Kidney (tissue), 14 donors: ENCODE data around the gene GREM2. TPM values are rescaled to one million over a fixed set of nuclear protein-coding genes. Genes with fewer than 3 reads are reported as not detected.

Source experiments
- DNase-seq, 5 donors: peaks; one replicate each; pipeline ENCODE4 v3.0.0-alpha.2; 2013 to 2020
- FAIRE-seq: peaks from 2 replicates; lab custom pipeline; 2012; peaks lifted over from hg19 to GRCh38; lab: Jason Lieb, UNC
- H3K27ac ChIP-seq, 2 donors: one replicate each; pipeline ENCODE4 v1.7.0; 2013; ENCODE audit warnings: low read depth in 2 of 2, low read length in 2 of 2, inconsistent platforms in 1 of 2
- H3K27me3 ChIP-seq: one replicate; pipeline ENCODE4 v1.7.1; 2013; ENCODE audit warnings: low read length, inconsistent platforms; ENCODE audit not compliant: control insufficient read depth, insufficient read depth
- H3K36me3 ChIP-seq, 3 donors: one replicate each; pipeline versions ENCODE4 v1.7.0 to v1.7.1; 2013; ENCODE audit warnings: low read length in 3 of 3, control low read depth in 1 of 3, inconsistent platforms in 1 of 3; ENCODE audit not compliant: insufficient read depth in 3 of 3, control insufficient read depth in 2 of 3
- H3K4me1 ChIP-seq, 3 donors: one replicate each; pipeline versions ENCODE4 v1.7.0 to v1.7.1; 2013; ENCODE audit warnings: low read length in 3 of 3, inconsistent platforms in 1 of 3, low read depth in 1 of 3; ENCODE audit not compliant: control insufficient read depth in 2 of 3, insufficient read depth in 2 of 3
- H3K4me3 ChIP-seq, 3 donors: one replicate each; pipeline versions ENCODE4 v1.7.0 to v1.8.1; 2013; ENCODE audit warnings: low read length in 3 of 3, control low read depth in 1 of 3, inconsistent platforms in 1 of 3
- H3K9ac ChIP-seq, 3 donors: one replicate each; pipeline versions ENCODE4 v1.7.0 to v1.7.1; 2013; ENCODE audit warnings: low read length in 3 of 3, control low read depth in 1 of 3, inconsistent platforms in 1 of 3
- H3K9me3 ChIP-seq, 3 donors: one replicate each; pipeline versions ENCODE4 v1.7.0 to v1.7.1; 2013; ENCODE audit warnings: low read length in 3 of 3, control low read depth in 1 of 3, inconsistent platforms in 1 of 3; ENCODE audit not compliant: control insufficient read depth in 2 of 3, insufficient read depth in 1 of 3
- intact Hi-C: fragments of 100-400 bp; cut with DNase I; formaldehyde crosslinking; loops from one replicate; pipeline ENCODE4 v1.11.1; 2022
- polyA plus RNA-seq: library from polyadenylated mRNA; stranded (reverse); fragments of 350-450 nt; fragmentation: Illumina TruSeq; extraction: RNeasy Lipid Tissue Mini Kit (QIAGEN cat#74804); gene quantifications from one replicate; pipeline ENCODE4 v1.2.3, GENCODE V29; 2014; ENCODE audit warnings: low read depth, low replicate concordance; ENCODE audit not compliant: insufficient read depth
- total RNA-seq: library from RNA; stranded (reverse); fragmentation: NEBNext Ultra II Directional; extraction: Animal tissue kit (Norgen Biotek cat#: 25700); gene quantifications from one replicate; pipeline ENCODE4 v1.2.1, GENCODE V29; 2021
- TF ChIP-seq, protein P1 (sequence below): IDR thresholded peaks from 3 replicates; pipeline ENCODE4 v1.5.1; 2012; ENCODE audit warnings: mild to moderate bottlenecking, moderate library complexity, borderline replicate concordance; ENCODE audit not compliant: insufficient read depth; ENCODE audit errors: extremely low read depth
- donor health status: control.
- donor health status: control.
- donor health status: control.
- donor health status: control.
- donor health status: control.
- donor health status: DM: yes; HTN: yes; CAD: no.
- donor health status: Normal renal cell carcinoma (clear cell type).

Gene GREM2
- total and polyA plus RNA-seq, 2 donors from 2014 or later = 0.34 to 0.50 TPM

DNA sequence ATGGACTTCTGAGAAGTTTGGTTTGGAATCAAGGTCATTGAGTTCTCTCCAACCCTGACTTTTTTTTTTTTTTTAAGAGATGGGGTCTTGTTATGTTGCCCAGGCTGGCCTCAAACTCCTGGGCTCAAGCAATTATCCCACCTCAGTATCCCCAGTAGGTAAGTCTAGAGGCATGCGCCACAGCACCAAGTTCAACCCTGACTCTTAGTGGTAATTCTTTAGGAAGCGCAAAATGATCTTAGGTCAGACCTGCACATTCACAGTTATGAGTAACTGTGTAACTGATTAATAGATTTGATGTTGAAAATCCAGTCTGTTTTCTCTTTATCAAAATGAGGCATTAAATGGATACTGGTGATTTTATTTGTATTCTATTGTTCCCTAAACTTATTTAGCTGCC is 95.9 kb downstream of the GREM2 start:
- Histone ChIP-seq H3K27ac (no peak overlapping the region), H3K27me3 (no peaks in the 10 kb centered on the region), H3K4me3 (no peak overlapping the region), H3K9ac (no peak overlapping the region), H3K36me3 (no peaks in the 10 kb centered on the region), H3K9me3 (no peaks in the 10 kb centered on the region), H3K4me1 (no peaks in the 10 kb centered on the region)
- TF ChIP-seq, protein P1, sequence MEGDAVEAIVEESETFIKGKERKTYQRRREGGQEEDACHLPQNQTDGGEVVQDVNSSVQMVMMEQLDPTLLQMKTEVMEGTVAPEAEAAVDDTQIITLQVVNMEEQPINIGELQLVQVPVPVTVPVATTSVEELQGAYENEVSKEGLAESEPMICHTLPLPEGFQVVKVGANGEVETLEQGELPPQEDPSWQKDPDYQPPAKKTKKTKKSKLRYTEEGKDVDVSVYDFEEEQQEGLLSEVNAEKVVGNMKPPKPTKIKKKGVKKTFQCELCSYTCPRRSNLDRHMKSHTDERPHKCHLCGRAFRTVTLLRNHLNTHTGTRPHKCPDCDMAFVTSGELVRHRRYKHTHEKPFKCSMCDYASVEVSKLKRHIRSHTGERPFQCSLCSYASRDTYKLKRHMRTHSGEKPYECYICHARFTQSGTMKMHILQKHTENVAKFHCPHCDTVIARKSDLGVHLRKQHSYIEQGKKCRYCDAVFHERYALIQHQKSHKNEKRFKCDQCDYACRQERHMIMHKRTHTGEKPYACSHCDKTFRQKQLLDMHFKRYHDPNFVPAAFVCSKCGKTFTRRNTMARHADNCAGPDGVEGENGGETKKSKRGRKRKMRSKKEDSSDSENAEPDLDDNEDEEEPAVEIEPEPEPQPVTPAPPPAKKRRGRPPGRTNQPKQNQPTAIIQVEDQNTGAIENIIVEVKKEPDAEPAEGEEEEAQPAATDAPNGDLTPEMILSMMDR = no peak
- intact Hi-C loops = no loop called here
- FAIRE-seq (no peak), DNase-seq (no peak)

DNA sequence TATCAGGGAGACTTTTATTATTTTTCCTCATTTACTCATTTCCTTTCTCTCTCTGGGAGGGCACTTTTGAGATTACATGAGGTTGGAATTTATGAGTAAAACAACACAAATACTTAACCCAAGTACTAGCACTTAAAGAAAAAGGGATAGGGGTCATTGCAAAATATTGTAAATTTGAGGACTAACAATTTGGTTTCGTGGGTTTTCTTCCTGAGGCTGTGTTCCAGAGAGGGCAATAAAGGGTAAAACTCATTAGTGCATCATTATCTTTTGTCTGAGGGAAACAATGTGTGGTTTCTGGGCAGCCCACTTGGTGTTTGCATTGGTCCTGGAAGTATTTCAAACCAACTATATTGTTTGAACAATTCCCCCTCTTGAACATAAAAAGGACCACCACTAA is 96.5 kb downstream of the GREM2 start:
- no peaks in the 10 kb centered on the region for H3K9me3 ChIP-seq
- intact Hi-C loops = no loop called here
- no peak overlapping the region for H3K9ac ChIP-seq
- H3K27me3 ChIP-seq = no peaks in the 10 kb centered on the region
- H3K4me1 ChIP-seq = no peaks in the 10 kb centered on the region
- no peak for FAIRE-seq
- no peaks in the 10 kb centered on the region for H3K36me3 ChIP-seq
- H3K27ac ChIP-seq = no peak overlapping the region
- H3K4me3 ChIP-seq = no peak overlapping the region
- DNase-seq = no peak
- TF ChIP-seq, protein P1 = no peak

DNA sequence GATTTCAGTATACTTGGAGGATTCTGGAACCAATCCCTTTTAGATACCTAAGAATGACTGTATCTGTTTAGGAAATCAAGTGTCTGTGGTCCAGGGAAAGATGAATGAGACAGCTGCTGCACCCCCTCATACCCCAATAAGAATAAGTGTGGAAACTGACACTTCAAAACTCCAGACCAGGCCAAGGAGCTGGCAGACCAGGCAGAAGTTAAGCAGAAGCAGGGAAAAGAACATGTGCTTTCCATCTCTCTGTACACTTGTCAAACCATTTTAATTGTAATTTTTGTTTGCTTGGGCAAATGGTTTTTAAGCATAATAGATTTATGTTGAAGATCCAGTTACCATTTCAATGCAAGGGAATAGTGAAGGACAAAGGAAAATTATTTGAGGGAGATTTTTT is 100.2 kb downstream of the GREM2 start:
- H3K4me1 ChIP-seq = no peaks in the 10 kb centered on the region
- H3K36me3 ChIP-seq = no peaks in the 10 kb centered on the region
- TF ChIP-seq, protein P1 = no peak
- H3K9ac ChIP-seq = no peak overlapping the region
- H3K27me3 ChIP-seq = no peaks in the 10 kb centered on the region
- DNase-seq (no peak), FAIRE-seq (no peak)
- intact Hi-C loops = no loop called here
- no peak overlapping the region for H3K4me3 ChIP-seq
- H3K27ac ChIP-seq = no peak overlapping the region
- no peaks in the 10 kb centered on the region for H3K9me3 ChIP-seq

DNA sequence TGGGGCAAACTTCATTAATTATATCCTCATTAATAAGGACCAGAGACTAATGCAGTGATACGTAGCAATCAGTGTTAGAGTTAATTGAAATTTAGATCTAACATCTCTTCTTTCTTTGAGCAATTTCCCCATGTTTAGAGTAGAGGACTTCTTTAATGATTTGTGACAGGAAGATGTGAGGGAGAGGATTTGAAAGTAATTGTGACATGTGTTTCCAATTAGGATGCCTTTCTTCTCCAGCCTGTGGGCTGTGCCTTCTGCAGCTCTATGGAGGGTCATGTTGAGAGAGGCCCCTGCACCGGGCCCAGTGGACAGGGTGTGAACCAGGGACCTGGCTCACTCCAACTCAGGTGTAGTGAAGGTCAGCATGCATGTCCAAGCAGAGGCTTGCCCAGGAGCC is 103.0 kb downstream of the GREM2 start:
- no peak overlapping the region for H3K27ac ChIP-seq
- no peak overlapping the region for H3K9ac ChIP-seq
- H3K27me3 ChIP-seq = no peaks in the 10 kb centered on the region
- no peaks in the 10 kb centered on the region for H3K9me3 ChIP-seq
- DNase-seq = no peak
- FAIRE-seq = no peak
- H3K36me3 ChIP-seq = no peaks in the 10 kb centered on the region
- TF ChIP-seq, protein P1 = no peak
- no peaks in the 10 kb centered on the region for H3K4me1 ChIP-seq
- no peak overlapping the region for H3K4me3 ChIP-seq
- intact Hi-C loops = no loop called here
